HG03108 (cell line): Measurements from ENCODE around the gene MEX3A.
"Not testable (repeated sequence)": the region's sequence is repeated elsewhere in the genome, so short reads cannot be mapped to it uniquely, and the experiment has no call there.

Experiments used
- ATAC-seq: cut with Tn5 transposase; IDR thresholded peaks from one replicate; pipeline ENCODE4 v1.9.1; 2021; ENCODE audit warnings: moderate library complexity; ENCODE audit not compliant: unreplicated experiment

The MEX3A gene

GRCh38 chr1:156081180-156081916, 917 bp downstream of the MEX3A start:
- no peak for ATAC-seq

- no peak for ATAC-seq
Measured at GRCh38 chr1:156080863-156081179, 1.4 kb downstream of the MEX3A start.

GRCh38 chr1:156080241-156080862, 1.9 kb downstream of the MEX3A start:
- ATAC-seq: no peak

- ATAC-seq: no peak
Measured at GRCh38 chr1:156079762-156080161, 2.5 kb downstream of the MEX3A start.

- ATAC-seq: no peak
Measured at GRCh38 chr1:156078728-156079127, 3.5 kb downstream of the MEX3A start.

- no peak for ATAC-seq
Measured at GRCh38 chr1:156077430-156077760, 4.9 kb downstream of the MEX3A start.

- ATAC-seq: peak; percentile 64
Measured at GRCh38 chr1:156076609-156077429, 5.4 kb downstream of the MEX3A start.

GRCh38 chr1:156075775-156076204, 6.5 kb downstream of the MEX3A start:
- no peak for ATAC-seq

GRCh38 chr1:156075162-156075561, 7.1 kb downstream of the MEX3A start:
- ATAC-seq: no peak

- no peak for ATAC-seq
Measured at GRCh38 chr1:156074661-156075060, 7.6 kb downstream of the MEX3A start.

GRCh38 chr1:156073740-156074139, 8.5 kb downstream of the MEX3A start:
- no peak for ATAC-seq

GRCh38 chr1:156073110-156073687, 9.1 kb downstream of the MEX3A start:
- ATAC-seq: no peak

GRCh38 chr1:156072251-156072650, 10.0 kb downstream of the MEX3A start:
- ATAC-seq: no peak

GRCh38 chr1:156071332-156071816, 10.9 kb downstream of the MEX3A start:
- not testable (repeated sequence) for ATAC-seq

- no peak for ATAC-seq
Measured at GRCh38 chr1:156070548-156070947, 11.7 kb downstream of the MEX3A start.

- ATAC-seq: no peak
Measured at GRCh38 chr1:156069490-156070455, 12.5 kb downstream of the MEX3A start.

GRCh38 chr1:156067262-156067661, 15.0 kb downstream of the MEX3A start:
- ATAC-seq: no peak

GRCh38 chr1:156065871-156066270, 16.4 kb downstream of the MEX3A start:
- no peak for ATAC-seq

GRCh38 chr1:156065212-156065611, 17.1 kb downstream of the MEX3A start:
- ATAC-seq: no peak

GRCh38 chr1:156064615-156065014, 17.6 kb downstream of the MEX3A start:
- no peak for ATAC-seq

GRCh38 chr1:156063997-156064285, 18.3 kb downstream of the MEX3A start:
- ATAC-seq: no peak
